NCI-H345 treated with DMSO at 0.1 percent for 48 hours (cell line): ENCODE measurements around the gene C13orf42.

Experiments
- DNase-seq: peaks from one replicate; lab custom pipeline; 2025; ENCODE audit not compliant: unreplicated experiment; lab: John Stamatoyannopoulos, UW

The C13orf42 gene

GRCh38 chr13:51067210-51067701, 43.8 kb downstream of the C13orf42 start:
- DNase-seq: no peak

GRCh38 chr13:51066091-51066831, 44.8 kb downstream of the C13orf42 start:
- DNase-seq: no peak

GRCh38 chr13:51065372-51066090, 45.5 kb downstream of the C13orf42 start:
- no peak for DNase-seq

GRCh38 chr13:51064753-51065152, 46.3 kb downstream of the C13orf42 start:
- DNase-seq: no peak

DNA sequence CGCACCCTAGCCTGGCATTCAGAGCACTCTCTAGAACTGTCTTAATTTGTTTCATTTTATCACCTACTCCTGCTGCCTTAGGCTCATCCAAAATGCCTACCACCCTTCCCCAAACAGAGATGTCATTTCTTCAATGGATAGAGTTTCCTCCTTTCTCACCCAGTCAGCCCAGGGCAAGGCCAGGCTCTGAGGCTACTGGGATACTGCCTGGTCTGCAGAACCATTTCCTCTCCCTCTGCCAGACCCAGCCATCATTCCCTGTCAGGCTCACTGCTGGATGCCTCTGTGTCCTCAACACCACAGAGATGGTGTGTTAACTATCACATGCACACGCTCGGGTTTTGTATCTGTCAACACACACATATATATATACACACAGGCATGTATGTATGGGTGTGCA, 47.2 kb downstream of the C13orf42 start:
- DNase-seq: no peak

DNA sequence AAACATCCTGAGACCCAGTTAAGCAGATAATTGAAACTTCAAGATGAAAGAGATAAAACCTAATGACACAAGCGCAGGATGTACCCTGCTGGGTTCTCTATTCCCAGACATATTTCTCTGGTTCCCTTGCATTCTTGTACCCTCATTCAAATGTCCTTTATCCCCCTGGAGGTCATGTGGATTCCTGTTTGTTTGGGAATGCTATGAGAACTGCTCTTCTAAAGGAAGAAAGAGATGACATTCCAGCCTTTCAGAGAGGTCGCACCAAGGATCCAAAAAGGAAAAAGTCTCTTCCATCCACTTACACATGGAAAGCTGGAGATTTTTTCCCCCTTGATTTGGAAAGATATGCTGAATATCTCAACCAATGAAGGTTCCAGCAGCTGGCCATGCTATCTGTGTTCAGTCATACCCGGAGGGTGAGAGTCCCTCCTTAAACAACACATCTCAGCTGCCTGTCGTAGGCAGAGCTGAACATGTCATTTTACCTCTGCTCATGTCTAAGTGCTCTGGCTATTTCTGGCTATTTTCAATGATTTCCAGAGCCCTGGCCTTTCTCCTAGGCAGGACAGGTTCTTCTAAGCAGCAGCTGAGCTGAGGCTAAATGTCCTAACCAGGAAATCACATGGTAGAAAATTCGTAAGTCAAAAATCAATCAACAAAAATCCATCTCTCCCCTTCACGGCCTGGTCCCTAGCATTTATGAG, 52.5 kb downstream of the C13orf42 start:
- no peak for DNase-seq

DNA sequence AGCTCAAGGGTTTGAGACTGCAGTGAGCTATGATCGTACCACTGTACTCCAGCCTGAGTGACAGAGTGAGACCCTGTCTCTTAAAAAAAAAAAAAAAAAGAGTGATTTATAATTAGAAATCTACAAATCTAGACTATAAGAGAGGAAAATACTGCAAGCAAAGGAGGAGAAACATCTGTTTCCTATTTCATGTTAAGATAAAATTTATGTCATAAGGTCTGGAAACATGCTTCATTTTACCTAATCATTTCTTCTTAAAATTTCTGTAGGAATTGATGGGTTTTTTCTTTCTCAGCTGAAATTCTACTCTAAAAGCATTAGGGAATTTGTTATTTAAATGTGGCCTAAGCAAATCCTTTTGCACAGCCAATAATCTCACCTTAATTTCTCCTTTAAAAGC, 53.2 kb downstream of the C13orf42 start:
- no peak for DNase-seq

- no peak for DNase-seq
These were observed 54.1 kb downstream of the C13orf42 start for GRCh38 chr13:51057001-51057400.

DNA sequence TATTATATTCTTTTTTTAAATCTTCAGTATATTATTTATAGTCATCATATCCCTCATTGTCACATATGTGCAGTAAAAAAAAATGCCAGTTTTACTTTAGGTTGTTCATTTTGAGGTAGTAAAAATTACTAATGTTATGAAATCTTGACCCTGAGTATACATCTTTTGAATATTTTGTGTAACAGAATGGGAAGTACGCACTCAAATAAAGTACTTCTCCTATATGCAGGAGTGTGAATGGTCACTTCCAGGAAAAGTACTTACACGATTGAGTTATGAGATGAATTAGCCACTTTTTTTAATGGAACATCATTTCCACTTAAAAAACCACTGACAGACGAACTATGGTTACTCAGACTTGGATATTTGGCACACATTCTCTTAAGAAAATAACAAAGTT, 58.5 kb downstream of the C13orf42 start:
- no peak for DNase-seq

DNA sequence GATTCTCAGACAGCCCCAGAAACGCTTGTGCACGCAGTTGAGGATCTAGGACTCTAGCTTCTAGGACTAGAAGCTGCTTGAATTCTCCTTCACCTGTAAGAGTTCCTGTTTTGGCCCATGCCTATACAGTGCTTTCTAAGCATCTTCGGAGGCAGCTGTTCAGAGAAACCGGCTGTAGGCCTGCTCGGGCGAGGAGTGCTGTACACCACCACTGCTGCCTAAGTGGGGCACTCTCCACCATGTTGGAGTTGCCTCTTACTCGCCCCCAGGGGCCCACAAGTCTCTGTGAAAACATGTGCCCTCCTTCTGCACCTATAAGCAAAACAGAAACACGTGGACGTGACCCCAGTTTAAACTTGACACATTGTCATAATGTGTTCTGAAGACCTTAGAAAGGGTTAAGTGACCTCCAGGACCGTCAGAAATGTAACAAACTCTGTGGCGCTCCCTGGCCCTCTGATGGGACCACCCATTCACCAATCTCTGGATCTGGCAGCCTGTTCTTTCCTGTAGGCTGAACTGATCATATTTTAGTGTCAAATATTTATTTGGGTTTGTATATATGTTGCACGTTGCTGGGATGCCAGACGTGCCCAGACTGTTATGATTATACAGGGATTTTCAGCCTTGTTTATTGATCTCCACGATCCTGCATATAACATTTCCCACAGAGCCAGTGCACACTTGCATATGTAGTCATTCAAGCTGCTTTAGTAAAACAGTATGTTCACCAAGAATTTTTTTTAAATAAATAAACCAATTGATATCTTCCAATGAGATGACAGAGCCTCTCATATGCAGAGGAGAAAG, 60.8 kb downstream of the C13orf42 start:
- no peak for DNase-seq

GRCh38 chr13:51048616-51049015, 62.5 kb downstream of the C13orf42 start:
- no peak for DNase-seq

GRCh38 chr13:51048166-51048461, 63.0 kb downstream of the C13orf42 start:
- DNase-seq: no peak

DNA sequence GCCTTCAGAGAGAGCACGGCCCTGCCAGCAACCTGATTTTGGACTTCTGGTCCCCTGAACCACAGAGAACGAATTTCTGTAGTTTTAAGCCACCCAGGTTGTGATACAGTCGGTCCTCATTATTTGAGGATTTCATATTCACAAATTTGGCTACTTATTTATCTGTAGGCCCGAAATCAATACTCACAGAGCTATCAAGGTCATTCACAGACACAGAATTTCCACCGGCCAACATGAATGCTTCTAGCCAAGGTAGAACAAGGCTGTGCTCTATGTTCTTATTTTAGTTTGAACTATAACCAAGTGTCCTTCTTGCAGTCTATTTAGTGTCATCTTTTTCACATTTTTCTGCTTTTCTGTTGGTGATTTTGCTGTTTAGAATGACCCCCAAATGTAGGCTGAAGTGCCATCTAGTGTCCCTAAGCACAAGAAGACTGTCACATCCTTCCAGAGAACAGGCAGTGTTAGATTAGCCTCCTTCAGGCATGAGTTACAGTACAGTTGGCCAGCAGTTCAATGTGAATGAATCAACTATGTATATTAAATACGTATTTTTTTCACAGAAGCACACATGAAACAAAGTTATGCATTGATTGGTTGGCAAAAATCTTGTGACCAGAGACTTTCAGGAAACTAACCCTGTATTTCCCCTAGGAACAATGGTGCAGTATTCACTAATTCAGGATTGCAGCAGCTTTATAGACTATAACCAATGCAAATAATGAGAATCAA, 63.5 kb downstream of the C13orf42 start:
- no peak for DNase-seq

DNA sequence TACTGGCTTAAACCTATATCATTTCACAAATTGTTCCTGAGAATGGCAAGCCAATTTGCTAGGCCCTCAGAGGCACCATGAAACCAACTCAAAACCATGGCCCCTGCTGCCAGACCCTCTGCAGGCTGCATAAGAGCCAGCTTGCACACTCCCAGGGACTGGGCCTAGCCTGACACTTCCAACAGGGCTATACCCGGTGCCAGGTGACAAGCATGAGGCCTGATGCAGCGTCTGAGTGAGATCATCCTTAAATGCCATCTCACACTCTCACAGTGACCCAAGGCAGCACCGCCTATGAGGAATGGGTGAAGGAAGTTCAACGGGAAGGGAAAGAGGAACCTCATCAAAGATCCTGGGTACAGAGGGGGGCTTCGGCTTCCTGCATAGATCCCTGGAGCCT, 65.6 kb downstream of the C13orf42 start:
- DNase-seq: no peak

- no peak for DNase-seq
These were observed 66.9 kb downstream of the C13orf42 start for GRCh38 chr13:51044023-51044665.

- no peak for DNase-seq
These were observed 67.8 kb downstream of the C13orf42 start for GRCh38 chr13:51043310-51043709.

DNA sequence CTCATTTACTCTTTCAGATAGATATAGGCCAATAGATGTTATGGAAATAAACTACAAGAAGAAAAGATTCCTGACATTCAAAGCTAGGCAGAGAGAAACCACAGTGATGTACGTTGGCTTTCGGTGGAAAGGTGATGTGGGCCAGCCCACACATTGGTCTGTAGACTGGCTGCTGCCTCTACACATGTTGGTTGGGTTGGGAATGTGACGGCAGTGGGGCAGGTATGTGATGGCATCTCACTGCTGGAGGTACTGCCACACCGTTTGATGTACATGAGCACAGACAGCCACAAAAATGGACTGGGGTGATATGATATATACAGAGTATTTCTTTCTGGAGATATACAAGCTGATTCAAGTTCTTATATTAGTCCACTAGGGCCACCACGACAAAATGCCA, 69.4 kb downstream of the C13orf42 start:
- no peak for DNase-seq

GRCh38 chr13:51041126-51041525, 69.9 kb downstream of the C13orf42 start:
- no peak for DNase-seq

GRCh38 chr13:51040431-51040830, 70.6 kb downstream of the C13orf42 start:
- DNase-seq: no peak

DNA sequence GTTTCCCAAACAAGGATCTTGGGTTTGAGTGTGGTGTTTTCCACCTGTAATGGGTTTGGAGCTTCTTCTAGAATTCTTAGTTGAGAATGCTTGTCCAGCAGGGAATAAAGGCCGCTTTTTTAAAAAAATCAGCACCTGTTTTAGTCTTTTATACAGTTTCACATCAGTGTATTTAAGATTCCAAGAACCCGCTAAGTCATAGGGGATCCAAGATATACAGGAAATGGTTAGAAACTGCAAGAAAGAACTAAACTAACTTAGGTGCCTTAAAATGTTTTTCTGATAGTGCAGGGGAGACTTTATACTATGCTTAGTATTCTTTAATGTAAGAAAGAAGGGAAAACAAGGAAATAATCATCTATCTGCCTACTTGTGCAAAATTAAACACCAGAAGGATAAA, 74.7 kb downstream of the C13orf42 start:
- DNase-seq: no peak
